ENCODE results near the gene PPP1R1B. TPM values are rescaled to one million over a fixed set of nuclear protein-coding genes. Genes with fewer than 3 reads are reported as not detected.

Gene PPP1R1B
- total and polyA plus RNA-seq, 2 of the 4 experiments (the other 2 are of a cell fraction), result not detected

- no peaks in the 10 kb centered on the region for H3K9me3 ChIP-seq (ENCODE audit: control insufficient read depth, insufficient read depth, low read length)
- no peak overlapping the region for H2BK15ac ChIP-seq (ENCODE audit: low read depth, low read length)
- no peak overlapping the region for H3K56ac ChIP-seq (ENCODE audit: extremely low read depth, insufficient read depth, low read length)
- H2BK20ac ChIP-seq (ENCODE audit: low read depth, low read length), result no peak overlapping the region
- no peaks in the 10 kb centered on the region for H3K27me3 ChIP-seq (ENCODE audit: control insufficient read depth, insufficient read depth, low read length)
- BruUV-seq (replicated peaks), result no TSS peak
- H3K23ac ChIP-seq (ENCODE audit: low read depth, low read length), result no peak overlapping the region
- no peak overlapping the region for H3K4ac ChIP-seq (ENCODE audit: low read depth, low read length)
- no peak overlapping the region for H4K5ac ChIP-seq (ENCODE audit: low read depth, low read length)
- H3K9ac ChIP-seq (ENCODE audit: low read depth, low read length), result no peak overlapping the region
- WGBS, 2 experiments (ENCODE audit: extremely low coverage in 2 of 2, insufficient read length in 1 of 2), result no CpG with 5 or more reads among the region's 3 CpGs
- H3K14ac ChIP-seq (replicated peaks; ENCODE audit: low read depth, low read length), result no peak overlapping the region
- no peak for TF ChIP-seq CTCF (conservative IDR thresholded peaks at IDR 0.05; ENCODE audit: low read depth, low read length)
- no peak for TF ChIP-seq NFE2L2 (IDR thresholded peaks at IDR 0.05; ENCODE audit: low read depth, low read length)
- TF ChIP-seq POLR2A (IDR thresholded peaks at IDR 0.05; ENCODE audit: low read depth, low read length), result no peak
- TF ChIP-seq BHLHE40 (IDR thresholded peaks at IDR 0.05; ENCODE audit: low read depth, low read length), result no peak
- no peak for TF ChIP-seq RCOR1 (IDR thresholded peaks at IDR 0.05; ENCODE audit: insufficient replicate concordance, low read length)
- no peak for TF ChIP-seq RAD21 (IDR thresholded peaks at IDR 0.05; ENCODE audit: low read length)
- no peak for TF ChIP-seq SMC3 (IDR thresholded peaks at IDR 0.05; ENCODE audit: low read depth, low read length)
- TF ChIP-seq ELK1 (IDR thresholded peaks at IDR 0.05; ENCODE audit: borderline replicate concordance, low read depth, low read length), result no peak
- TF ChIP-seq CHD1 (IDR thresholded peaks at IDR 0.05; ENCODE audit: low read depth, low read length), result no peak
- TF ChIP-seq FOS (IDR thresholded peaks at IDR 0.05; ENCODE audit: low read depth, low read length), result no peak
- TF ChIP-seq MXI1 (IDR thresholded peaks at IDR 0.05; ENCODE audit: borderline replicate concordance, low read depth, low read length), result no peak
- TF ChIP-seq USF2 (IDR thresholded peaks at IDR 0.05; ENCODE audit: low read depth, low read length), result no peak
- TF ChIP-seq CEBPB (IDR thresholded peaks at IDR 0.05; ENCODE audit: low read depth, low read length), result no peak
- no peak for TF ChIP-seq RFX5 (IDR thresholded peaks at IDR 0.05; ENCODE audit: low read depth, low read length)
- no peak for TF ChIP-seq MAZ (IDR thresholded peaks at IDR 0.05; ENCODE audit: borderline replicate concordance, low read depth, low read length)
- no peak for TF ChIP-seq MAFK (IDR thresholded peaks at IDR 0.05; ENCODE audit: low read depth, low read length)
- no peak overlapping the region for H2BK120ac ChIP-seq (ENCODE audit: low read depth, low read length)
- H2AK5ac ChIP-seq (ENCODE audit: low read depth, low read length), result no peak overlapping the region
- H3K4me1 ChIP-seq (ENCODE audit: control insufficient read depth, insufficient read depth, low read length), result peaks cover 2% of the 10 kb centered on the region; the same call in 1 of the 2 replicates
- in situ Hi-C loops (cut with MboI; ENCODE audit: low sequenced_read_pairs) (no loop called here), dilution Hi-C loops (cut with HindIII; ENCODE audit: low sequenced_read_pairs, unreplicated experiment) (no loop called here), intact Hi-C loops (cut with micrococcal nuclease) (no loop called here)
- no peak overlapping the region for H3K18ac ChIP-seq (ENCODE audit: low read depth, low read length)
- no peak overlapping the region for H4K91ac ChIP-seq (ENCODE audit: insufficient read depth, low read depth, low read length)
- no peak overlapping the region for H3K4me2 ChIP-seq (ENCODE audit: low read depth, low read length)
- no peaks in the 10 kb centered on the region for H3K9me1 ChIP-seq (ENCODE audit: insufficient read depth, low read length)
- no peak for DNase-seq
- ChIA-PET POLR2A (ENCODE audit: unreplicated experiment) (no interaction called here), CTCF (no interaction called here)
- H3K4me3 ChIP-seq (ENCODE audit: insufficient read depth, low read depth, low read length), result no peak overlapping the region
- no peak for ATAC-seq (ENCODE audit: low read depth)
- H3K36me3 ChIP-seq (ENCODE audit: control insufficient read depth, insufficient read depth, low read length), result peaks cover 40% of the 10 kb centered on the region
- H4K20me1 ChIP-seq (ENCODE audit: insufficient read depth, low read length), result peaks cover 11% of the 10 kb centered on the region
- no peak overlapping the region for H2AFZ ChIP-seq (replicated peaks; ENCODE audit: low read length, poor library complexity)
- peaks cover 4 to 11% of the 10 kb centered on the region in 2 experiments; a peak in 3 of 4 replicates for H3K79me1 ChIP-seq (ENCODE audit: low read depth in 1 of 2, low read length in 2 of 2)
- no peak overlapping the region for H2AK9ac ChIP-seq (replicated peaks; ENCODE audit: low read depth, low read length, poor library complexity)
- H3K27ac ChIP-seq (ENCODE audit: insufficient read depth, low read length), result no peak overlapping the region
- H4K8ac ChIP-seq (ENCODE audit: low read depth in 2 of 2, low read length in 2 of 2), result no peak overlapping the region
- H2BK5ac ChIP-seq (ENCODE audit: low read depth, low read length, poor library complexity, severe bottlenecking), result no peak overlapping the region
These were observed 32.0 kb downstream of the PPP1R1B start for GRCh38 chr17:39658760-39659159.
